Adrenal gland (tissue), 5 donors: ENCODE measurements around the gene RASA4B.
"Not testable (repeated sequence)": the region's sequence is repeated elsewhere in the genome, so short reads cannot be mapped to it uniquely, and the experiment has no call there.

ENCODE experiments used
- CTCF ChIP-seq, 6 experiments: fragments of 450-650 bp in 4 of 6; fragments of 200-600 bp in 2 of 6; sonication (generic) in 1 of 6; IDR thresholded peaks; 1 replicate in 5 of 6; 2 replicates in 1 of 6; pipeline versions ENCODE4 v1.5.1 to v1.8.0; 2016 to 2021; ENCODE audit warnings: antibody characterized with exemption in 6 of 6, mild to moderate bottlenecking in 2 of 6, moderate library complexity in 1 of 6
- POLR2A ChIP-seq, 2 donors: fragments of 450-650 bp; IDR thresholded peaks; one replicate each; pipeline ENCODE4 v1.6.1; 2017; ENCODE audit warnings: antibody characterized with exemption in 2 of 2, mild to moderate bottlenecking in 2 of 2, moderate library complexity in 1 of 2
- donor health status: DM: no; HTN: no; CAD: no.

- not testable (repeated sequence) for TF ChIP-seq POLR2A, CTCF (IDR thresholded peaks at IDR 0.05)
Measured at GRCh38 chr7:102524803-102525202, 7.2 kb upstream of the RASA4B start.
